H9 (cell line): ENCODE measurements around the gene ATRNL1. TPM values are rescaled to one million over a fixed set of nuclear protein-coding genes. Genes with fewer than 3 reads are reported as not detected.
"Not testable (repeated sequence)": the region's sequence is repeated elsewhere in the genome, so short reads cannot be mapped to it uniquely, and the experiment has no call there.

Source experiments
- DNase-seq: peaks from one replicate; pipeline ENCODE4 v3.0.0-alpha.2; 2017
- H2AFZ ChIP-seq: one replicate; pipeline ENCODE4 v1.6.1; 2013; ENCODE audit warnings: mild to moderate bottlenecking, low read length, control low read depth, moderate library complexity
- H2AK5ac ChIP-seq: 2 replicates; pipeline ENCODE4 v1.6.1; 2013; ENCODE audit warnings: low read length, control low read depth, mixed read lengths; ENCODE audit not compliant: insufficient read length
- H2BK120ac ChIP-seq: one replicate; pipeline ENCODE4 v1.6.1; 2013; ENCODE audit warnings: low read depth, mild to moderate bottlenecking, low read length, control low read depth, inconsistent platforms; ENCODE audit not compliant: poor library complexity, severe bottlenecking
- H2BK12ac ChIP-seq: 2 replicates; pipeline ENCODE4 v1.6.1; 2013; ENCODE audit warnings: low read length, control low read depth, mixed read lengths, low read depth; ENCODE audit not compliant: insufficient read length
- H2BK15ac ChIP-seq: 2 replicates; pipeline ENCODE4 v1.6.1; 2013; ENCODE audit warnings: low read depth, low read length, control low read depth
- H2BK20ac ChIP-seq: one replicate; pipeline ENCODE4 v1.6.1; 2013; ENCODE audit warnings: low read depth, mild to moderate bottlenecking, low read length, control low read depth, inconsistent platforms; ENCODE audit not compliant: poor library complexity, severe bottlenecking
- H2BK5ac ChIP-seq: 2 replicates; pipeline ENCODE4 v1.6.1; 2013; ENCODE audit warnings: low read length, control low read depth, mixed read lengths; ENCODE audit not compliant: insufficient read length
- H3K14ac ChIP-seq: 2 replicates; pipeline ENCODE4 v1.6.1; 2013; ENCODE audit warnings: low read length, control low read depth; ENCODE audit not compliant: insufficient read depth
- H3K18ac ChIP-seq: 2 replicates; pipeline ENCODE4 v1.6.1; 2013; ENCODE audit warnings: low read depth, mild to moderate bottlenecking, mixed read lengths, low read length, control low read depth; ENCODE audit not compliant: insufficient read length
- H3K23ac ChIP-seq: 2 replicates; pipeline ENCODE4 v1.6.1; 2013; ENCODE audit warnings: low read length, control low read depth, mixed read lengths, low read depth; ENCODE audit not compliant: insufficient read length
- H3K23me2 ChIP-seq: 2 replicates; pipeline ENCODE4 v1.6.1; 2013; ENCODE audit warnings: low read depth, mild to moderate bottlenecking, mixed read lengths, low read length, control low read depth; ENCODE audit not compliant: insufficient read length, poor library complexity, severe bottlenecking
- H3K27ac ChIP-seq: 2 replicates; pipeline ENCODE4 v1.5.1; 2013; ENCODE audit warnings: low read length, control low read depth, mixed read lengths, low read depth; ENCODE audit not compliant: insufficient read length
- H3K27me3 ChIP-seq: 2 replicates; pipeline ENCODE4 v1.6.1; 2013; ENCODE audit warnings: low read length, control low read depth, inconsistent platforms; ENCODE audit not compliant: insufficient read depth
- H3K4ac ChIP-seq: 2 replicates; pipeline ENCODE4 v1.6.1; 2013; ENCODE audit warnings: low read depth, mild to moderate bottlenecking, control low read depth, inconsistent platforms, low read length, moderate library complexity
- H3K4me1 ChIP-seq: 2 replicates; pipeline ENCODE4 v1.6.1; 2013; ENCODE audit warnings: low read length, control low read depth, inconsistent platforms; ENCODE audit not compliant: insufficient read depth
- H3K4me2 ChIP-seq: 2 replicates; pipeline ENCODE4 v1.6.1; 2013; ENCODE audit warnings: low read length, control low read depth, mixed read lengths; ENCODE audit not compliant: insufficient read length, insufficient read depth
- H3K56ac ChIP-seq: 2 replicates; pipeline ENCODE4 v1.6.1; 2013; ENCODE audit warnings: low read depth, mild to moderate bottlenecking, mixed read lengths, low read length, control low read depth; ENCODE audit not compliant: insufficient read length
- H3K79me1 ChIP-seq: 2 replicates; pipeline ENCODE4 v1.6.1; 2013; ENCODE audit warnings: low read depth, mild to moderate bottlenecking, moderate library complexity, low read length, control low read depth, inconsistent platforms; ENCODE audit not compliant: insufficient read depth, poor library complexity, severe bottlenecking
- H3K79me2 ChIP-seq: 2 replicates; pipeline ENCODE4 v1.6.1; 2013; ENCODE audit warnings: low read length, control low read depth, inconsistent platforms; ENCODE audit not compliant: insufficient read depth
- H3K9ac ChIP-seq: 2 replicates; pipeline ENCODE4 v1.6.1; 2013; ENCODE audit warnings: low read length, control low read depth, mixed read lengths; ENCODE audit not compliant: insufficient read length; ENCODE audit errors: extremely low read depth
- H3K9me3 ChIP-seq: one replicate; pipeline ENCODE4 v1.6.1; 2013; ENCODE audit warnings: low read depth, low read length, inconsistent platforms; ENCODE audit not compliant: control insufficient read depth
- H3T11ph ChIP-seq: one replicate; pipeline ENCODE4 v1.6.1; 2013; ENCODE audit warnings: mild to moderate bottlenecking, low read length, control low read depth, inconsistent platforms
- H4K20me1 ChIP-seq: one replicate; pipeline ENCODE4 v1.6.1; 2013; ENCODE audit not compliant: control insufficient read depth, insufficient read length, insufficient read depth
- H4K5ac ChIP-seq: 2 replicates; pipeline ENCODE4 v1.6.1; 2013; ENCODE audit warnings: low read depth, mild to moderate bottlenecking, mixed read lengths, low read length, control low read depth; ENCODE audit not compliant: insufficient read length
- H4K8ac ChIP-seq: replicated peaks from 2 replicates; pipeline ENCODE4 v1.6.1; 2013; ENCODE audit warnings: low read length, control low read depth, mixed read lengths, low read depth; ENCODE audit not compliant: insufficient read length
- H4K91ac ChIP-seq: 2 replicates; pipeline ENCODE4 v1.6.1; 2013; ENCODE audit warnings: low read depth, mild to moderate bottlenecking, moderate library complexity, mixed read lengths, low read length, control low read depth; ENCODE audit not compliant: insufficient read length
- H3K27ac Mint-ChIP-seq, 3 experiments: 2 replicates in 2 of 3; 3 replicates in 1 of 3; pipeline ENCODE4 v1.8.0; 2020 to 2021; ENCODE audit warnings: mixed read lengths in 3 of 3, mild to moderate bottlenecking in 1 of 3, moderate library complexity in 1 of 3
- H3K27me3 Mint-ChIP-seq: 2 replicates; pipeline ENCODE4 v1.8.0; 2021; ENCODE audit warnings: low read depth, mild to moderate bottlenecking, moderate library complexity, mixed read lengths
- H3K36me3 Mint-ChIP-seq, 3 experiments: 2 replicates in 2 of 3; 3 replicates in 1 of 3; pipeline ENCODE4 v1.8.0; 2020 to 2021; ENCODE audit warnings: low read depth in 3 of 3, mixed read lengths in 3 of 3; ENCODE audit not compliant: insufficient read depth in 1 of 3
- H3K4me1 Mint-ChIP-seq, 2 experiments: 2 replicates each; pipeline ENCODE4 v1.8.0; 2020; ENCODE audit warnings: mixed read lengths in 2 of 2
- H3K4me3 Mint-ChIP-seq, 2 experiments: 2 replicates in 1 of 2; 3 replicates in 1 of 2; pipeline ENCODE4 v1.8.0; 2020 to 2021; ENCODE audit warnings: mild to moderate bottlenecking in 2 of 2, mixed read lengths in 2 of 2, moderate library complexity in 1 of 2
- H3K9me3 Mint-ChIP-seq, 2 experiments: 2 replicates in 1 of 2; 3 replicates in 1 of 2; pipeline ENCODE4 v1.8.0; 2020; ENCODE audit warnings: mild to moderate bottlenecking in 2 of 2, mixed read lengths in 2 of 2, moderate library complexity in 1 of 2
- WGBS: extraction: QIAGEN DNeasy Blood & Tissue Kit; methylation state at CpG from one replicate; pipeline ENCODE4 v1.1.7; 2013; ENCODE audit warnings: missing lambda C conversion rate, low lambda C conversion rate, mixed read lengths; ENCODE audit not compliant: insufficient read length; ENCODE audit errors: extremely low coverage; 5-methylcytosine and 5-hydroxymethylcytosine counted together
- total RNA-seq: library from RNA; stranded (reverse); gene quantifications from 2 replicates; pipeline ENCODE4 v1.2.1, GENCODE V29; 2021

ATRNL1 gene
- total RNA-seq, 1 experiment from 2014 or later, result 9.2 TPM

- not testable (repeated sequence) for H2BK120ac ChIP-seq, H3K27ac ChIP-seq, H3K27me3 ChIP-seq, H3K23ac ChIP-seq, H4K20me1 ChIP-seq, H3K79me2 ChIP-seq, H3K9ac ChIP-seq, H3K14ac ChIP-seq, H3K27ac Mint-ChIP-seq, H2AFZ ChIP-seq, H2BK12ac ChIP-seq, H3K4me1 Mint-ChIP-seq, H2BK5ac ChIP-seq, H3K18ac ChIP-seq, DNase-seq, H2AK5ac ChIP-seq, H2BK20ac ChIP-seq, H3K79me1 ChIP-seq, H3K4me2 ChIP-seq, H3K27me3 Mint-ChIP-seq, H4K8ac ChIP-seq, H3T11ph ChIP-seq, H3K4ac ChIP-seq, H3K9me3 ChIP-seq, H4K5ac ChIP-seq, H4K91ac ChIP-seq, H3K56ac ChIP-seq, H3K4me1 ChIP-seq, H2BK15ac ChIP-seq, H3K4me3 Mint-ChIP-seq, H3K23me2 ChIP-seq
- H3K36me3 Mint-ChIP-seq, result peaks cover 5 to 19% (median 7%) of the 10 kb centered on the region in 3 experiments
- WGBS, result no CpG with 5 or more reads among the region's 18 CpGs
- peaks cover 24 to 29% of the 10 kb centered on the region in 2 experiments for H3K9me3 Mint-ChIP-seq
These were observed 443.2 kb downstream of the ATRNL1 start for GRCh38 chr10:115536401-115536800.
